GM10248 (cell line): ENCODE measurements around the gene RAX.

Source experiments
- CTCF ChIA-PET: fragments of 300-600 bp; sonication (Branson Sonifier 250); formaldehyde crosslinking; extraction: SDS; loops from one replicate; lab custom pipeline; 2021; ENCODE audit warnings: antibody characterized with exemption; lab: Yijun Ruan, JAX
- POLR2A ChIA-PET: fragments of 350-650 bp; sonication (Branson Sonifier 250); formaldehyde crosslinking; extraction: SDS; loops from one replicate; lab custom pipeline; 2020; ENCODE audit warnings: antibody characterized with exemption; lab: Yijun Ruan, JAX
- DNase-seq: peaks from one replicate; pipeline ENCODE4 v3.0.0; 2012; ENCODE audit errors: extremely low spot score
- TF ChIP-seq, protein P1 (sequence below): IDR thresholded peaks from 2 replicates; pipeline ENCODE4 v1.5.1; 2012; ENCODE audit warnings: mild to moderate bottlenecking, low read depth; ENCODE audit errors: extremely low read depth, missing control alignments, control extremely low read depth

Gene RAX

DNA sequence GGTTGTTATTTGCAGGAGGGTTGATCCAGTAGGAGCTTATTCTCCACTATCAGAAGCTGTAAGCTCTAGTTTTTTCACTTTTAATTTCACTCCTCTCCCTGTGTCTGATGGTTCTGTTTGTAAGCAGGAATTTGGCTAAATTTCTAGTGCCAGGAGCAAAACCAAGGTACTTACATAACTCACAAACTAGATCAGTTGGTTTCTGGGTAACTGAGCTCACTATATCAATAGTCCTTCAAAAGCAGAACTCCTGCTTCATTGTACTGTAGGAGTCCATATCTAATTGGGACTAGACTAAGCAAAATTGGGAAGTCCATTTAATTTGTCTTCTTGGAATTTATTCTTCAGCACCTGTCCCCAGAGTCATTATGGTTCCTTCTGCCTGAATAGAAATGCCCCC lies 20.1 kb upstream of the RAX start:
- POLR2A ChIA-PET: no interaction called here
- CTCF ChIA-PET: interaction anchor here (1.5 kb wide), 1 partner anchor 109 kb away, joined by 4 read pairs; no protein-coding TSS in a partner anchor
- TF ChIP-seq, protein P1, sequence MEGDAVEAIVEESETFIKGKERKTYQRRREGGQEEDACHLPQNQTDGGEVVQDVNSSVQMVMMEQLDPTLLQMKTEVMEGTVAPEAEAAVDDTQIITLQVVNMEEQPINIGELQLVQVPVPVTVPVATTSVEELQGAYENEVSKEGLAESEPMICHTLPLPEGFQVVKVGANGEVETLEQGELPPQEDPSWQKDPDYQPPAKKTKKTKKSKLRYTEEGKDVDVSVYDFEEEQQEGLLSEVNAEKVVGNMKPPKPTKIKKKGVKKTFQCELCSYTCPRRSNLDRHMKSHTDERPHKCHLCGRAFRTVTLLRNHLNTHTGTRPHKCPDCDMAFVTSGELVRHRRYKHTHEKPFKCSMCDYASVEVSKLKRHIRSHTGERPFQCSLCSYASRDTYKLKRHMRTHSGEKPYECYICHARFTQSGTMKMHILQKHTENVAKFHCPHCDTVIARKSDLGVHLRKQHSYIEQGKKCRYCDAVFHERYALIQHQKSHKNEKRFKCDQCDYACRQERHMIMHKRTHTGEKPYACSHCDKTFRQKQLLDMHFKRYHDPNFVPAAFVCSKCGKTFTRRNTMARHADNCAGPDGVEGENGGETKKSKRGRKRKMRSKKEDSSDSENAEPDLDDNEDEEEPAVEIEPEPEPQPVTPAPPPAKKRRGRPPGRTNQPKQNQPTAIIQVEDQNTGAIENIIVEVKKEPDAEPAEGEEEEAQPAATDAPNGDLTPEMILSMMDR: no peak
- no peak for DNase-seq

DNA sequence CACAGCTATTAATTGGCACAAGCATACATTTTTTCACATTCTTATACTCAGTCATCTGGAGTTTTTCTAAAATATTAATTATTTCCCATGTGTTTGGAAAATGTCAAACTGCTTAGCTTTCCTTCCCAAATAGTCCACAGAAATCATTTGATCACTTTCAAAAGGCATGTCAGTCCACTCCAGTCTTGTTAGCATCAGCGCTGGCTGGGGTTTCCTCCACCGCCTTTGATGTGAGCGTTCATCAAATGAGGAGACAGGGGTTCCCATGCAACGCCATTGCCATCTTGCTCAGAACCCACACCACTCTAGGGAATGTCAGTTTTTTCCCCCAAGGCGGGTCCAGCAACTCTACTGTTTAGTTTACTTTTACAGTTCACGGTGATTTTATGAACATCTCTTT lies 13.1 kb upstream of the RAX start:
- DNase-seq: no peak
- ChIA-PET CTCF (interaction anchor here (1.6 to 1.8 kb wide), 2 partner anchors 14 to 116 kb away, joined by 6 to 7 read pairs; partner anchors contain the start of gene RAX), POLR2A (no interaction called here)
- TF ChIP-seq, protein P1: no peak

DNA sequence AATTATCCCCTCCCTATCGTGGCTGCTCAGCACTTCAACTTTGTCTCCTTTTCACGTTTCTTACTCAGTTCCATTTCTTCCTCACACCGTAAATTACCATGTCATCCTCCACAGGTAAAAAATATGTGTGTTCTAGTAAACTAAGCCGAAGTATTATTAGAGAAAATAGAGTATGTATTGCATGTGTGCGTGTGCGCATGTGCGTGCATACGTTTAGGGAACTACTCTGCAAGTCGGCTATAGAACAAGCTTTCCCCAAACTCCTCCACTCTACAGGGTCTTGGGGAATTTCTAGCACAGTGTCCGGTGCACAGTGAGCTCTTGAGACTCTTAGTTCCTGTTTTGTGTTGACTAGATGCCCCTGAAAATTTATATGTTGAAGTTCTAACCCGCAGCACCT lies 9.1 kb upstream of the RAX start:
- CTCF ChIA-PET: interaction anchor here (1.1 kb wide), 1 partner anchor 10 kb away, joined by 3 read pairs; no protein-coding TSS in a partner anchor
- POLR2A ChIA-PET: no interaction called here
- TF ChIP-seq, protein P1: no peak
- DNase-seq: no peak

DNA sequence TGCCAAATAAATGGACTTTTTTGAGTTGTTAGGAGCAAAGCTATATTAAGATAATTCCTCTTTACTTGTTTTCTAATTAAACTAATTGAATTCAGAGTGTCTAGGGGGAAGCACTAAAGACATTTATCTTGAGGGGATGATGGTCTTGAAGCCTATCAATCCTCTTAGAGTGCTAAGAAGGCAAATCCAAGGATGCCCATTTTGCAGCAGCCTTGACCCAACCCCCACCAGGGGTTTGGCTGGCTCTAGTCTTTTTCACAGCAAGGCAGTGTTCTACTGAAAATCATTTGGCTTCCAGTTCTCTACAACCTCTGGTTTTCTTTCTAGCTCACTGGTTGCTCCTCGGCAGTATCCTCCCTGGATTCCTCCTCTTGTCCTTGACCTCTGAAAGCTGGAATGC lies 6.5 kb upstream of the RAX start:
- TF ChIP-seq, protein P1: no peak
- CTCF ChIA-PET: interaction anchor here (0.9 kb wide), 1 partner anchor 41 kb away, joined by 3 read pairs; no protein-coding TSS in a partner anchor

DNA sequence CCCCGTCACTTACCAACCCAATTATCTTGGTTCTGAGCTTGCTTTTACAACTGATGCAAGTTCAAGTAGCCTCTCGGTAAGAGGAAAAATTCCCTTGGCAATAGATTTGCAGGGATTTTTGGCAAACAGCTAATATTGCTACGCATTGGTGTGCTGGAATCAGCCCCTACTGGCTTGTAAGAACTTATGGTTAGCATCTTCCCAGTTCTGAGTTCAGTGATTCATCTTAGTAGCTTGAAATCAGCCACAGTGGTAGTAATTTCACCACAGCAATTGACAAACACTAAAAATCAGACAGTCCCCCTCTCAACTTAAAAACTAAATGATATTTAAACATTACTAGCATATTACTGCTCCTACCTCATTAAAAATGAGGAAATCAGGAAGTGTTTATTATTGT lies 5.9 kb upstream of the RAX start:
- no peak for DNase-seq
- CTCF ChIA-PET: interaction anchor here (0.9 to 2.8 kb wide), 3 partner anchors 22 to 41 kb away, joined by 3 to 12 read pairs (median 3); no protein-coding TSS in a partner anchor
- POLR2A ChIA-PET: no interaction called here
- TF ChIP-seq, protein P1: no peak

More for the DNA sequence above, 6.5 kb upstream of the RAX start:
- POLR2A ChIA-PET: interaction anchor here (0.6 kb wide), 1 partner anchor 266 kb away, joined by 3 read pairs; no protein-coding TSS in a partner anchor
- DNase-seq: no peak

DNA sequence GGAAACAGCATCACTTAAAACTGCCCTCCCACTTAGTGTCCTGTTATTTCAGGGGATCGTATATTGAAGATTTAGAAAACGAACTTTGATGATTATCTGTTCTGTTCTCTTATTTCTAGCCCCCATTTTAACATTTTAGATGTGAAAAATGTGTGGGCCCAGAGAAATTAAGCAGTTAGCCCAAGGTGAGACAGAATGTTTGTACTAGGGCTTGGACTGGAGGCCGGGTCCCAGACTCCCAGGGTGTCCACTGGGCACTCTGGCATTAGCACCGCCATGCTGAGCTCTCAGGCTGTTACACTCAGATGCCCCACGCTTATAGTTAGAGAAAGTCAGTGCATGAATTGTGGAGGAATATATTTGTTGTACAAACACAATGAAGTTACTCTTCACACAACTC lies 5.5 kb upstream of the RAX start:
- no peak for DNase-seq
- POLR2A ChIA-PET: no interaction called here
- CTCF ChIA-PET: interaction anchor here (0.9 to 2.8 kb wide), 3 partner anchors 22 to 40 kb away, joined by 3 to 12 read pairs (median 3); no protein-coding TSS in a partner anchor
- TF ChIP-seq, protein P1: no peak
